ENCODE measurements around the gene CHERP. TPM values are rescaled to one million over a fixed set of nuclear protein-coding genes. Genes with fewer than 3 reads are reported as not detected.

CHERP gene
- total RNA-seq, 1 experiment from 2014 or later: 52.9 TPM

DNA sequence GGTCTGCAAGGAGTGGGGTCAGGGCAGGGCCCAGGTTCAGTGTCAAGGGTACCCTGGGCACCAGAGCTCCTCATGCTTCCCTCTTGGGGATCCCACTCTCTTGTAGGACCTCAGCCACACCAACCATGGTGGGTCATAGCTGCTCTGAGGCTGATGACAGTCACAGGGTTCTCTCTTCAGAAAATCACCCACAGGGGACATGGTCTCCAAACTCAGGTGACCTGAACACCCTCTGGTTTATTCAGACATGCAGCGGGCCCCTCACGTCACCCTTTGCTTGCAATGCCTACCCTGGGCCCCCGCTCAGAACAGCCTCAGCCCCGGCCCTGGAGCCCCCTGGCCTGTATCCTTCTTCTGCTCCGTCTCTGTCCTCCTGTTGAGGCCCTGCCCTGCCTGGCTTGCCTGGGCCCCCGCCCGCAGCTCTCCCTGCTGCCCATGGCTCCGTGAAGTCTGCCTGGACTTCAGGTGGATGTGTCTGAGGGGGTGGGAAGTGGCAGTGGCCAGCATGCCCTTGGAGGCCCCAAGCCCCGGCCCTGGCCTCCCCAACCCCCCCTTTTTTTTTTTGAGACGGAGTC, 20.4 kb downstream of the CHERP start:
- Histone ChIP-seq H3K36me3 (ENCODE audit: low read depth) (peaks cover 17% of the 10 kb centered on the region; the same call in 1 of the 2 replicates), H4K20me1 (ENCODE audit: insufficient read depth) (peaks cover 73% of the 10 kb centered on the region), H3K4me1 (replicated peaks; ENCODE audit: insufficient read depth) (no peaks in the 10 kb centered on the region), H3K27me3 (ENCODE audit: insufficient read depth, low read depth) (no peaks in the 10 kb centered on the region), H2AFZ (no peak overlapping the region), H3K9me2 (ENCODE audit: insufficient read depth) (no peaks in the 10 kb centered on the region), H3K27ac (no peak overlapping the region), H3F3A (ENCODE audit: insufficient read depth, low read depth) (peaks cover 35% of the 10 kb centered on the region), H3K79me2 (ENCODE audit: low read depth) (no peaks in the 10 kb centered on the region), H3K9me3 (ENCODE audit: insufficient read depth, low read depth) (no peaks in the 10 kb centered on the region), H3K4me2 (no peak overlapping the region), H3K4me3 (no peak overlapping the region)
- DNase-seq: no peak
- POLR2A ChIA-PET (ENCODE audit: unreplicated experiment): no interaction called here
- intact Hi-C loops (cut with micrococcal nuclease; ENCODE audit: unreplicated experiment): no loop called here
- TF ChIP-seq, protein P1, sequence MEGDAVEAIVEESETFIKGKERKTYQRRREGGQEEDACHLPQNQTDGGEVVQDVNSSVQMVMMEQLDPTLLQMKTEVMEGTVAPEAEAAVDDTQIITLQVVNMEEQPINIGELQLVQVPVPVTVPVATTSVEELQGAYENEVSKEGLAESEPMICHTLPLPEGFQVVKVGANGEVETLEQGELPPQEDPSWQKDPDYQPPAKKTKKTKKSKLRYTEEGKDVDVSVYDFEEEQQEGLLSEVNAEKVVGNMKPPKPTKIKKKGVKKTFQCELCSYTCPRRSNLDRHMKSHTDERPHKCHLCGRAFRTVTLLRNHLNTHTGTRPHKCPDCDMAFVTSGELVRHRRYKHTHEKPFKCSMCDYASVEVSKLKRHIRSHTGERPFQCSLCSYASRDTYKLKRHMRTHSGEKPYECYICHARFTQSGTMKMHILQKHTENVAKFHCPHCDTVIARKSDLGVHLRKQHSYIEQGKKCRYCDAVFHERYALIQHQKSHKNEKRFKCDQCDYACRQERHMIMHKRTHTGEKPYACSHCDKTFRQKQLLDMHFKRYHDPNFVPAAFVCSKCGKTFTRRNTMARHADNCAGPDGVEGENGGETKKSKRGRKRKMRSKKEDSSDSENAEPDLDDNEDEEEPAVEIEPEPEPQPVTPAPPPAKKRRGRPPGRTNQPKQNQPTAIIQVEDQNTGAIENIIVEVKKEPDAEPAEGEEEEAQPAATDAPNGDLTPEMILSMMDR (conservative IDR thresholded peaks at IDR 0.05): no peak
- TF ChIP-seq EZH2 (IDR thresholded peaks at IDR 0.05; ENCODE audit: low read depth): no peak
- no TSS peak for BruUV-seq (replicated peaks)
- CTCF ChIA-PET: no interaction called here

DNA sequence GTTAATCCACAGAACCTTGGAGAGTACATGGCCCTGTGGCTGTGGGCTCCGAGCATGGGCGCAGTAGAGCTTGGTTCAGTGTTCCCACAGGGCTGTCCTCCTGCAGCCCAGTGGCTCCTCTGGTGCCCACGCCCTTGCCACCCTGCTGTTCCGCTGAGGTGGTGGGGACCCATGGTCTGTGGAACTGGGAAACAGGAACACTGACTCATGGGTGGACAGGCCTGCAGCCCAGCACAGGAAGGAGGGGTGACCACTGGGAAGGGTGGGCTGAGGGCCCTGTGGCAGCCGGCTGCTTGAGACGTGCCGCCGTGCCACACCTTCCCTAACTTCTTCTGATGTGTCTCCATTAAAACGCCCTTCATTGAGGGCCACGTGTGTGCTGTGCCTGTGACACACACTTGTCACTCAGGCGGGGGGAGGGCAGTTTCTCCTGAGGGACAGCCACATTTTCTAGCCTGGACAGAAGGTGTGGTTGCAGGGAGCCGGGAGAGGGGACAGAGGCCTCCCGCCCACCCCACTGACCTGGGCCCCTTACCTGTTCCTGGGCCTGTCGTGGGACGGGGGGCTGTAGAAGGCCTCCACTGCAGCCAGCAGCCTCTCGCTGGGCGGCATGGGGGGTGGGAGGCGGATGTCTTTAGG, 21.1 kb downstream of the CHERP start:
- CTCF ChIA-PET: no interaction called here
- Histone ChIP-seq H3K4me2 (no peak overlapping the region), H3K9me3 (ENCODE audit: insufficient read depth, low read depth) (no peaks in the 10 kb centered on the region), H3F3A (ENCODE audit: insufficient read depth, low read depth) (peaks cover 41% of the 10 kb centered on the region), H4K20me1 (ENCODE audit: insufficient read depth) (peaks cover 70% of the 10 kb centered on the region), H3K27me3 (ENCODE audit: insufficient read depth, low read depth) (no peaks in the 10 kb centered on the region), H3K27ac (no peak overlapping the region), H3K4me3 (no peak overlapping the region), H2AFZ (no peak overlapping the region), H3K36me3 (ENCODE audit: low read depth) (peaks cover 17% of the 10 kb centered on the region; the same call in 1 of the 2 replicates), H3K9me2 (ENCODE audit: insufficient read depth) (no peaks in the 10 kb centered on the region), H3K79me2 (ENCODE audit: low read depth) (no peaks in the 10 kb centered on the region), H3K4me1 (replicated peaks; ENCODE audit: insufficient read depth) (no peaks in the 10 kb centered on the region)
- POLR2A ChIA-PET (ENCODE audit: unreplicated experiment): no interaction called here
- intact Hi-C loops (cut with micrococcal nuclease; ENCODE audit: unreplicated experiment): no loop called here
- TF ChIP-seq EZH2 (IDR thresholded peaks at IDR 0.05; ENCODE audit: low read depth): no peak
- TF ChIP-seq, protein P1 (conservative IDR thresholded peaks at IDR 0.05): no peak
- BruUV-seq (replicated peaks): no TSS peak
- no peak for DNase-seq

DNA sequence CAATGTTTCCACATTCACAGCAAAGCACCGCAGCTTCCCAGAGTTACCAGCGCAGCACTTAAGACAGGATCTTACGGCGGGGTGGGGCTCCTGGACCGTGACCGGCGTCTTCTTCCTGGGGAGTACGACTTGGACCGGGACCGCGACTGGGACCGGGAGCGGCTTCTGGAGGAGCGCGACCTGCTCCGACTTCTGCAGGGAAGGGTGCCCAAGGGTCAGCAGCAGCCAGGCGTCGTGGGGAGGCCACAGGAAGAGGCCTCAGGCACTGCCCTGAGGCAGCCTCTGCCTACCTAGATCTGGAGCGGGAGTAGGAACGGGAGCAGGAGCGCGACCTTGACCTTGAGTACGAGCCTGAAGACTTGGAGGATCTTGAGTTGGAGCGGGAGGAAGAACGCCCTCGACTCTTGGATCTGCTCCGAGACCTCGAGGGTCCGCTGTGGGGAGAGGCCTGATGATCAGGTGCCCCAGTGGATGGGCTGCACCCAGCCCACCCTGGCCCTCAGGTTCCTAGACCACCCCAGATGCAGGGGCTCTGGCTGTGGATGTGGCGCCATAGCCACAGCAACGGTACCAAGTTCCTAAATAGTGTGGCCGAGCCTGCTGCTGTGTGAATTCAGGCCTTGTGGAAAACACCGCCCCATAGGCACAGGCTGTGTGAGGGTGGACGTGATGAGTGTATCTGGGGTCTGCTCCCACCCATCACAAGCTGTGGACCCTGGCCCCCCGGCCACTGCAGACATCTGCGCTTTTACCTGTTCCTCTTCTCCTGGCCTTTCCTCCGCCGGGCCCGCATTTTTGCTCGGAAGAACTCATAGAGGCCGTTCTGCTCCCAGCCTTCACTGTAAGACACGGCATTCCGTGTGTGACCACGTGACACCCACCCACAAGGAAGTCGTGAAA, 21.9 kb downstream of the CHERP start:
- CTCF ChIA-PET: no interaction called here
- H3K4me3 ChIP-seq: no peak overlapping the region
- intact Hi-C loops (cut with micrococcal nuclease; ENCODE audit: unreplicated experiment): no loop called here
- no peaks in the 10 kb centered on the region for H3K9me3 ChIP-seq (ENCODE audit: insufficient read depth, low read depth)
- no peaks in the 10 kb centered on the region for H3K79me2 ChIP-seq (ENCODE audit: low read depth)
- peaks cover 45% of the 10 kb centered on the region for H3F3A ChIP-seq (ENCODE audit: insufficient read depth, low read depth)
- DNase-seq: no peak
- TF ChIP-seq, protein P1 (conservative IDR thresholded peaks at IDR 0.05): no peak
- no peak for TF ChIP-seq EZH2 (IDR thresholded peaks at IDR 0.05; ENCODE audit: low read depth)
- BruUV-seq (replicated peaks): no TSS peak
- H3K9me2 ChIP-seq (ENCODE audit: insufficient read depth): no peaks in the 10 kb centered on the region
- H3K4me1 ChIP-seq (replicated peaks; ENCODE audit: insufficient read depth): no peaks in the 10 kb centered on the region
- H3K27me3 ChIP-seq (ENCODE audit: insufficient read depth, low read depth): no peaks in the 10 kb centered on the region
- H3K4me2 ChIP-seq: no peak overlapping the region
- POLR2A ChIA-PET (ENCODE audit: unreplicated experiment): no interaction called here
- no peak overlapping the region for H2AFZ ChIP-seq
- no peak overlapping the region for H3K27ac ChIP-seq
- peaks cover 17% of the 10 kb centered on the region; the same call in 1 of the 2 replicates for H3K36me3 ChIP-seq (ENCODE audit: low read depth)
- H4K20me1 ChIP-seq (ENCODE audit: insufficient read depth): peaks cover 69% of the 10 kb centered on the region

Data from PC-9 (cell line).